Fibroblast of the aortic adventitia (primary cell): ENCODE data around the gene ABCC3. TPM values are rescaled to one million over a fixed set of nuclear protein-coding genes. Genes with fewer than 3 reads are reported as not detected.

Experiments used
- DNase-seq: peaks from one replicate; pipeline ENCODE4 v3.0.0-alpha.2; 2010; ENCODE audit warnings: low read depth
- H3K4me3 ChIP-seq: 2 replicates; pipeline ENCODE4 v1.5.1; 2011; ENCODE audit warnings: low read depth, mild to moderate bottlenecking, control low read depth, low read length, moderate library complexity
- CTCF ChIP-seq: IDR thresholded peaks from 2 replicates; pipeline ENCODE4 v1.5.1; 2011; ENCODE audit warnings: mild to moderate bottlenecking, low read length, control low read depth, inconsistent platforms; ENCODE audit not compliant: insufficient read depth
- total RNA-seq: library from RNA; depleted of rRNA; stranded (reverse); fragments of >200 nt; gene quantifications from 2 replicates; pipeline ENCODE4 v1.2.3, GENCODE V29; 2012; ENCODE audit warnings: low replicate concordance

The ABCC3 gene
- total RNA-seq, 1 donor = 12.5 TPM

GRCh38 chr17:50642071-50642721 lies 7.5 kb downstream of the ABCC3 start:
- DNase-seq = no peak
- TF ChIP-seq CTCF = no peak
- no peak overlapping the region for H3K4me3 ChIP-seq

GRCh38 chr17:50642722-50643656 lies 8.3 kb downstream of the ABCC3 start:
- TF ChIP-seq CTCF = no peak
- DNase-seq = no peak
- H3K4me3 ChIP-seq = no peak overlapping the region

- DNase-seq = no peak
- TF ChIP-seq CTCF = no peak
- H3K4me3 ChIP-seq = no peak overlapping the region
These were observed 11.3 kb downstream of the ABCC3 start for GRCh38 chr17:50645748-50646682.

- TF ChIP-seq CTCF = no peak
- H3K4me3 ChIP-seq = no peak overlapping the region
- no peak for DNase-seq
These were observed 12.5 kb downstream of the ABCC3 start for GRCh38 chr17:50647187-50647586.

GRCh38 chr17:50649042-50649908 lies 14.6 kb downstream of the ABCC3 start:
- TF ChIP-seq CTCF = no peak
- no peak for DNase-seq
- H3K4me3 ChIP-seq = no peak overlapping the region
